ENCODE results near the gene DNAJB1.
"Not testable (repeated sequence)": the region's sequence is repeated elsewhere in the genome, so short reads cannot be mapped to it uniquely, and the experiment has no call there.

DNAJB1 gene

GRCh38 chr19:14519860-14520407 lies 1.7 kb upstream of the DNAJB1 start:
- peak; percentile 31 for DNase-seq

GRCh38 chr19:14519245-14519859 lies 1.2 kb upstream of the DNAJB1 start:
- DNase-seq: no peak

GRCh38 chr19:14517446-14517839 lies 754 bp downstream of the DNAJB1 start:
- no peak for DNase-seq

- peak; percentile 45 for DNase-seq
These were observed 1.3 kb downstream of the DNAJB1 start for GRCh38 chr19:14516746-14517438.

GRCh38 chr19:14516048-14516534 lies 2.1 kb downstream of the DNAJB1 start:
- peak; percentile 26 for DNase-seq

- peak; percentile 21 for DNase-seq
These were observed 2.6 kb downstream of the DNAJB1 start for GRCh38 chr19:14515501-14516047.

- peak; percentile 36 for DNase-seq
These were observed 3.9 kb downstream of the DNAJB1 start for GRCh38 chr19:14514215-14514863.

- DNase-seq: peak; percentile 45
These were observed 5.7 kb downstream of the DNAJB1 start for GRCh38 chr19:14512406-14512961.

GRCh38 chr19:14511229-14511593 lies 7.0 kb downstream of the DNAJB1 start:
- DNase-seq: no peak

GRCh38 chr19:14510311-14511228 lies 7.6 kb downstream of the DNAJB1 start:
- peak; percentile 36 for DNase-seq

GRCh38 chr19:14507704-14508542 lies 10.3 kb downstream of the DNAJB1 start:
- no peak for DNase-seq

GRCh38 chr19:14505488-14506239 lies 12.5 kb downstream of the DNAJB1 start:
- peak; percentile 79 for DNase-seq

GRCh38 chr19:14504575-14504974 lies 13.6 kb downstream of the DNAJB1 start:
- not testable (repeated sequence) for DNase-seq

- no peak for DNase-seq
These were observed 14.9 kb downstream of the DNAJB1 start for GRCh38 chr19:14503285-14503684.

- no peak for DNase-seq
These were observed 15.7 kb downstream of the DNAJB1 start for GRCh38 chr19:14502334-14503092.

GRCh38 chr19:14497228-14497921 lies 20.8 kb downstream of the DNAJB1 start:
- DNase-seq: no peak

- DNase-seq: no peak
These were observed 21.4 kb downstream of the DNAJB1 start for GRCh38 chr19:14496834-14497227.

- DNase-seq: peak; percentile 87
These were observed 22.0 kb downstream of the DNAJB1 start, which contains the start of gene GIPC1 for GRCh38 chr19:14496029-14496833. Gene GIPC1, minus strand, starts transcription at chr19:14496127. Its CDS starts 13,151 bp downstream, at chr19:14482976.

All from CD4-positive, alpha-beta T cell treated with Interleukin-12 subunit alpha and Interleukin-12 subunit beta, for 1 hour (primary cell).